Ishikawa (cell line): Measurements from ENCODE around the gene ZNF536.

Experiments
- CEBPB ChIP-seq: IDR thresholded peaks from 2 replicates; pipeline ENCODE4 v1.6.1; 2012
- CREB1 ChIP-seq: IDR thresholded peaks from 2 replicates; pipeline ENCODE4 v1.6.1; 2012; ENCODE audit warnings: low read depth
- EGR1 ChIP-seq: IDR thresholded peaks from 2 replicates; pipeline ENCODE4 v1.6.1; 2012
- EP300 ChIP-seq: IDR thresholded peaks from 2 replicates; pipeline ENCODE4 v1.6.1; 2012; ENCODE audit warnings: borderline replicate concordance
- FOXM1 ChIP-seq: IDR thresholded peaks from 2 replicates; pipeline ENCODE4 v1.6.1; 2012; ENCODE audit warnings: low read depth, borderline replicate concordance
- MAX ChIP-seq: IDR thresholded peaks from 2 replicates; pipeline ENCODE4 v1.6.1; 2012
- NFIC ChIP-seq: IDR thresholded peaks from 2 replicates; pipeline ENCODE4 v1.6.1; 2012
- RAD21 ChIP-seq: IDR thresholded peaks from 2 replicates; pipeline ENCODE4 v1.6.1; 2012; ENCODE audit warnings: low read depth
- REST ChIP-seq: IDR thresholded peaks from 2 replicates; pipeline ENCODE4 v1.6.1; 2012; ENCODE audit warnings: low read depth, mild to moderate bottlenecking
- TAF1 ChIP-seq: IDR thresholded peaks from 2 replicates; pipeline ENCODE4 v1.6.1; 2012; ENCODE audit warnings: low read depth, mild to moderate bottlenecking
- TCF12 ChIP-seq: IDR thresholded peaks from 2 replicates; pipeline ENCODE4 v1.6.1; 2012; ENCODE audit warnings: low read depth
- USF1 ChIP-seq: IDR thresholded peaks from 2 replicates; pipeline ENCODE4 v1.6.1; 2012
- YY1 ChIP-seq: IDR thresholded peaks from 2 replicates; pipeline ENCODE4 v1.6.1; 2012; ENCODE audit warnings: low read depth
- ZBTB7A ChIP-seq: IDR thresholded peaks from 2 replicates; pipeline ENCODE4 v1.6.1; 2012; ENCODE audit warnings: low read depth

GRCh38 chr19:30587869-30588268 is 215.7 kb downstream of the ZNF536 start:
- TF ChIP-seq REST (no peak), RAD21 (no peak), EGR1 (no peak), MAX (no peak), ZBTB7A (no peak), CEBPB (no peak), NFIC (no peak), CREB1 (no peak), TAF1 (no peak), EP300 (no peak), YY1 (no peak), USF1 (no peak), FOXM1 (no peak), TCF12 (no peak)
